ENCODE results near the gene SRCIN1.
"Not testable (repeated sequence)": the region's sequence is repeated elsewhere in the genome, so short reads cannot be mapped to it uniquely, and the experiment has no call there.

DNA sequence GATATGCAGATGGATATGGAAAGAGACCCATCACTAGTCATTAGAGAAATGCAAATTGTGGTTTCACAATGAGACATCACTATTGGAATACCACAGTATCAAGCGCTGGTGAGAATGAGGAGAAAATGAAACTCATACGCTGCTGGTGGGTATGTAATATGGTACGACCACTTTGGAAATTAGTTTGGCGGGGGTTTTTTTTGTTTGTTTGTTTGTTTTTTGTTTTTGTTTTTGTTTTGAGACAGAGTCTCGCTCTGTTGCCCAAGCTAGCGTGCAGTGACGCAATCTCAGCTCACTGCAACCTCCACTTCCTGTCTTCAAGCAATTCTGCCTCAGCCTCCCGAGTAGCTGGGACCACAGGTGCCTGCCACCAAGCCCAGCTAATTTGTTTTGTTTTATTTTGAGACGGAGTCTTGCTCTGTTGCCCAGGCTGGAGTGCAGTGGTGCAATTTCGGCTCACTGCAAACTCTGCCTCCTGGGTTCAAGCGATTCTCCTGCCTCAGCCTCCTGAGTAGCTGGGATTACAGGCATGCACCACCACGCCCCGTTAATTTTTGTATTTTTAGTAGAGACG lies 19.1 kb upstream of the SRCIN1 start:
- TF ChIP-seq, protein P1, sequence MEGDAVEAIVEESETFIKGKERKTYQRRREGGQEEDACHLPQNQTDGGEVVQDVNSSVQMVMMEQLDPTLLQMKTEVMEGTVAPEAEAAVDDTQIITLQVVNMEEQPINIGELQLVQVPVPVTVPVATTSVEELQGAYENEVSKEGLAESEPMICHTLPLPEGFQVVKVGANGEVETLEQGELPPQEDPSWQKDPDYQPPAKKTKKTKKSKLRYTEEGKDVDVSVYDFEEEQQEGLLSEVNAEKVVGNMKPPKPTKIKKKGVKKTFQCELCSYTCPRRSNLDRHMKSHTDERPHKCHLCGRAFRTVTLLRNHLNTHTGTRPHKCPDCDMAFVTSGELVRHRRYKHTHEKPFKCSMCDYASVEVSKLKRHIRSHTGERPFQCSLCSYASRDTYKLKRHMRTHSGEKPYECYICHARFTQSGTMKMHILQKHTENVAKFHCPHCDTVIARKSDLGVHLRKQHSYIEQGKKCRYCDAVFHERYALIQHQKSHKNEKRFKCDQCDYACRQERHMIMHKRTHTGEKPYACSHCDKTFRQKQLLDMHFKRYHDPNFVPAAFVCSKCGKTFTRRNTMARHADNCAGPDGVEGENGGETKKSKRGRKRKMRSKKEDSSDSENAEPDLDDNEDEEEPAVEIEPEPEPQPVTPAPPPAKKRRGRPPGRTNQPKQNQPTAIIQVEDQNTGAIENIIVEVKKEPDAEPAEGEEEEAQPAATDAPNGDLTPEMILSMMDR (IDR thresholded peaks at IDR 0.05) = not testable (repeated sequence)
- not testable (repeated sequence) for TF ChIP-seq POLR2A, POLR2AphosphoS5 (IDR thresholded peaks at IDR 0.05)
